SKM-1 treated with dmso at 0.1 percent for 144 hours (cell line): ENCODE results near the gene OVOL2.
A peak's percentile ranks its signal among the peaks of the same experiment; 100 is the strongest.
"Not testable (repeated sequence)": the region's sequence is repeated elsewhere in the genome, so short reads cannot be mapped to it uniquely, and the experiment has no call there.

Experiments
- DNase-seq: peaks from one replicate; lab custom pipeline; 2025; ENCODE audit not compliant: unreplicated experiment; lab: John Stamatoyannopoulos, UW

Gene OVOL2

GRCh38 chr20:18058661-18059467 is 1.1 kb upstream of the OVOL2 start:
- no peak for DNase-seq

GRCh38 chr20:18057994-18058349 is 256 bp upstream of the OVOL2 start:
- no peak for DNase-seq

- DNase-seq: no peak
Observed at GRCh38 chr20:18056174-18057100, 1.3 kb downstream of the OVOL2 start.

- DNase-seq: no peak
Observed at GRCh38 chr20:18055261-18055660, 2.5 kb downstream of the OVOL2 start.

GRCh38 chr20:18052856-18053255 is 4.9 kb downstream of the OVOL2 start:
- DNase-seq: no peak

GRCh38 chr20:18050628-18051027 is 7.1 kb downstream of the OVOL2 start:
- DNase-seq: no peak

GRCh38 chr20:18048176-18048575 is 9.5 kb downstream of the OVOL2 start:
- peak; percentile 22 for DNase-seq

- no peak for DNase-seq
Observed at GRCh38 chr20:18046535-18046934, 11.2 kb downstream of the OVOL2 start.

- DNase-seq: no peak
Observed at GRCh38 chr20:18042229-18042628, 15.5 kb downstream of the OVOL2 start.

- no peak for DNase-seq
Observed at GRCh38 chr20:18041462-18041861, 16.3 kb downstream of the OVOL2 start.

GRCh38 chr20:18039063-18039462 is 18.7 kb downstream of the OVOL2 start:
- no peak for DNase-seq

- no peak for DNase-seq
Observed at GRCh38 chr20:18034039-18034438, 23.7 kb downstream of the OVOL2 start.

- no peak for DNase-seq
Observed at GRCh38 chr20:18032977-18033892, 24.5 kb downstream of the OVOL2 start.

- DNase-seq: no peak
Observed at GRCh38 chr20:18031888-18032509, 25.7 kb downstream of the OVOL2 start.

- DNase-seq: no peak
Observed at GRCh38 chr20:18031050-18031449, 26.7 kb downstream of the OVOL2 start.

- DNase-seq: no peak
Observed at GRCh38 chr20:18030020-18030419, 27.7 kb downstream of the OVOL2 start.

- not testable (repeated sequence) for DNase-seq
Observed at GRCh38 chr20:18027011-18027410, 30.7 kb downstream of the OVOL2 start.

GRCh38 chr20:18024606-18025127 is 33.0 kb downstream of the OVOL2 start:
- DNase-seq: no peak

GRCh38 chr20:18020931-18021330 is 36.8 kb downstream of the OVOL2 start:
- no peak for DNase-seq

- DNase-seq: peak; percentile 21
Observed at GRCh38 chr20:18019068-18019467, 38.6 kb downstream of the OVOL2 start.
